ENCODE results near the gene SRSF9. TPM values are rescaled to one million over a fixed set of nuclear protein-coding genes. Genes with fewer than 3 reads are reported as not detected.

SRSF9 gene
- total RNA-seq, 1 donor from 2014 or later: 239 TPM

DNA sequence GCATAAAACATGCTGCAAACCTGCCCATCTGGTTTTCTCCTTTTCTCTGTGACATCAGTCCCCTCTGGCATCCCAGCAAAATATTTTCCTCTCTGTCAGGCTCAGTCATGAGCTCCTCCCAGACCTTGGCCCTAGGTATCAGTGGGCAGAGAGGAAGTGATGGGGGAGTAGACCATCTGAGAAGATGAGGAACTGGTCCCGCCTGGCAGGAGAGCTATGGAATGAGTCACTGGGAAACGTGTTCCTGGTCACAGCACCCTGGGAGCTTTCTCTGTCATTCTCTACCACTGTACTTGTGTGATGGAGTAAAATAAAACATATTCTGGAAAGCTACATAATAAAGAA lies 5.0 kb upstream of the SRSF9 start:
- Mint-ChIP-seq H3K4me3 (no peak overlapping the region), H3K27ac (no peak overlapping the region), H3K27me3 (ENCODE audit: insufficient read depth) (peaks cover 5% of the 10 kb centered on the region), H3K9me3 (no peaks in the 10 kb centered on the region), H3K4me1 (ENCODE audit: low read depth) (peaks cover 29% of the 10 kb centered on the region), H3K36me3 (ENCODE audit: low read depth) (peaks cover 4% of the 10 kb centered on the region)
- intact Hi-C loops (cut with micrococcal nuclease): no loop called here
- DNase-seq (ENCODE audit: low spot score): no peak

DNA sequence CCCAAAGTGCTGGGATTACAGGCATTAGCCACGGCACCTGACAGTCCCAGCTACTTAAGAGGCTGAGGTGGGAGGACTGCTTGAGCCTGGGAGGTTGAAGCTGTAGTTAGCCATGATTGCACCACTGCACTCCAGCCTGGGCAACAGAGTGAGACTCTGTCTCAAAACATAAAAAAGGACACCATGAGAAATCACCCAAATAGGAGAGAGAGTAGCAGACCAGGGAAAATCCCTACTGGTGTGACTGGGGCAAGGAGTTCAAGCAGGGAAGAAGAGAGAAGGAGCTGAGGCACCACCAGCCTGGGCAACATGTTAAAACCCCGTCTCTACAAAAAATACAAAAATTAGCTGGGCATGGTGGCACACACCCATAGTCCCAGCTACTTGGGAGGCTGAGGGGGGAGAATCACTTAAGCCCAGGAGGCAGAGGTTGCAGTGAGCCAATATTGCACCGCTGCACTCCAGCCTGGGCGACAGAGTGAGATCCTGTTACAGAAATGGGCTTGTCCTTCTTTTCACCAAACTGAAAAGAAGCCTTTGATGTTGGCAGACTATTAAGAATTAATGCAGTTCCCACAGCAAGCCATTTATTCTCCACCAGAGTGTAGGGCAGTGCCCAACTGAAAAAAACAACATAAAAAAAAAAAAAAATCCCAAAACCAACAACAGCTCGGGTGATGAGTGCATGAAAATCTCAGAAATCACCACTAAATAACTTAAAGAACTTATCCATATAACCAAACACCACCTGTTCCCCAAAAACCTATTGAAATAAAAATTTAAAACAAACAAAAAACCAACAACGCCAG lies 4.5 kb upstream of the SRSF9 start:
- Mint-ChIP-seq H3K36me3 (ENCODE audit: low read depth) (peaks cover 4% of the 10 kb centered on the region), H3K4me3 (no peak overlapping the region), H3K9me3 (no peaks in the 10 kb centered on the region), H3K4me1 (ENCODE audit: low read depth) (peaks cover 29% of the 10 kb centered on the region), H3K27me3 (ENCODE audit: insufficient read depth) (peaks cover 5% of the 10 kb centered on the region), H3K27ac (no peak overlapping the region)
- intact Hi-C loops (cut with micrococcal nuclease): no loop called here
- DNase-seq (ENCODE audit: low spot score): no peak

DNA sequence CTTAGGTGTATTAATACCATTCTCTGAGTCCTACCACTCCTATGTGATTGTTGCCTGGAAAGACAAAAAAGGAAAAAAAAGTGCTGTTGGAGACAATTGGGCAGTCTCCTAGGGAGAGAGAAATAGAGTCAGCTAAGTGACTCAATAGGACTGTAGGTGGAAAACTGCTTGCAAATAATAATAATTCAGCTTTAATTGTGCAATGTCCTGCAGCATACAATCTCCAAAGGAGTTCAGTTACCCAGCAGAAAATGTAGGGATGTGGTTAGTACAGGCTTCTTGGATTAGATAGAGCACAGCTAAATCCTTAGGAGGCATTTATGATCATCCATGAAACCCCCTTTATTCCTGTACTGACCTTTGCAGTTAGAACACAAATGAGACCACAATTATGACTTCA lies 3.0 kb upstream of the SRSF9 start:
- Mint-ChIP-seq H3K27me3 (ENCODE audit: insufficient read depth) (peaks cover 5% of the 10 kb centered on the region), H3K4me3 (no peak overlapping the region), H3K27ac (no peak overlapping the region), H3K36me3 (ENCODE audit: low read depth) (peaks cover 9% of the 10 kb centered on the region), H3K9me3 (no peaks in the 10 kb centered on the region), H3K4me1 (ENCODE audit: low read depth) (peaks cover 39% of the 10 kb centered on the region)
- intact Hi-C loops (cut with micrococcal nuclease): no loop called here
- DNase-seq (ENCODE audit: low spot score): no peak

DNA sequence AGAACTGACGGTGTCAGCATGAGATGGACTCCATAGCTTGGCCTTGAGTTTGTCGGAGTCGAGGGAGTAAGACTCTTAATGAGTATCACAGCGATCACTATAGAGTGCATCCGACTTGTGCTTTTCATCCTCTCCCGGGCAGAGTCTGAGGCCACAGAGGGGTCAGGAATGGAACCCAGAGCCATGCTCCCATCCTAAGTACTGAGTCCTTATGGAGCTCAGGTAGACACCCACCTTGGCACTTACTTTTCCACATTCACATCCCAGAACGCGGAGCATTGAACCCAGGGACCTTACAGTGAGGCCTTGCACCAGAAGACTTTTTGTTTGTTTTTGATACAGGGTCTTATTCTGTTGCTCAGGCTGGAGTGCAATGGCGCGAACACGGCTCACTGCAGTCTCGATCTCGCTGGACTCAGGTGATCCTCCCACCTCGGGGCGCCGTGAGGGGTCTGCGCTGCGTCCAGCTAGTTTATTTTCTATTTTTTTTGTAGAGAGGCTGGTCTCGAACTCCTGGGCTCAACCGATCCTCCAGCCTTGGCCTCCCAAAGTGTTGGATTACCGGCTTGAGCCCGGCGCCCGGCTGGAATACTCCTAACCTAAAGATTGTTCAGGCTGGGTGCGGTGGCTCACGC lies 719 bp upstream of the SRSF9 start:
- Mint-ChIP-seq H3K4me1 (ENCODE audit: low read depth) (peaks cover 55% of the 10 kb centered on the region), H3K36me3 (ENCODE audit: low read depth) (peaks cover 21% of the 10 kb centered on the region), H3K9me3 (no peaks in the 10 kb centered on the region), H3K27ac (peak overlapping the region; percentile 87), H3K4me3 (peak overlapping the region; percentile 95), H3K27me3 (ENCODE audit: insufficient read depth) (peaks cover 5% of the 10 kb centered on the region)
- peak; percentile 4 for DNase-seq (ENCODE audit: low spot score)
- intact Hi-C loops (cut with micrococcal nuclease): no loop called here

DNA sequence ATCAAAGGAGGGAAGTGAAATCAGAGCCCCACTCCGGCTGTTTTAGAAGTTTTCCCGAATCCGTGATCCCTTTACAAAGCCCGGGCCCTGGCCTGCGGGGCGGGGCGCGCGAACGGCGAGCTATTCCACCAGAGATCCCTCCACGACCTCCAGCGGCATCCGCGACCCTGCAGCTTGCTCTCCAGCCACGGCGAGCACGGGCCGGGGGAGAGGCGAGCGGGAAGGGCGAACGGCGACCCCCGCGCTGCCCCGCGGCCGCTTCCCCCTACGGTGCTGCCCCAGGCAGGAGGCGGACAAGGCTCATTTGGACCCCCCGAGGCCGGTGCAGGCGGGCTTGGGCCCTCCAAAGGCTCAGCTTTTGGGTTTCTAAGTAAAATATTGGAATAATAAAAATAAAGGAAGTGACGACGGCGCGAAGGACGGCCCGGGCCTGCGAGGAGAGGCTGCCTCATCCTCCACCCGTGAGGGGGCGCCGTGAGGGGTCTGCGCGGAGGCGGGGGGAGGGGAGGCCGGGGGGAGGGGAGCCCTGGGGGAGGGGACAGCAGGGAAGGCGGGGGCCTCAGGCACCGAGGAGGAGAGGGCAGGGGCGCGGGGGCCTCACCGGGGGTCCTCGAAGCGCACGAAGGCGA lies 613 bp downstream of the SRSF9 start:
- Mint-ChIP-seq H3K27ac (peak overlapping the region; percentile 77), H3K9me3 (no peaks in the 10 kb centered on the region)
- intact Hi-C loops (cut with micrococcal nuclease): loop anchor here (1.0 to 10.0 kb wide), 7 partner anchors 23 to 268 kb away; partner anchors contain the start of genes COQ5, COX6A1, GATC and RPLP0

DNA sequence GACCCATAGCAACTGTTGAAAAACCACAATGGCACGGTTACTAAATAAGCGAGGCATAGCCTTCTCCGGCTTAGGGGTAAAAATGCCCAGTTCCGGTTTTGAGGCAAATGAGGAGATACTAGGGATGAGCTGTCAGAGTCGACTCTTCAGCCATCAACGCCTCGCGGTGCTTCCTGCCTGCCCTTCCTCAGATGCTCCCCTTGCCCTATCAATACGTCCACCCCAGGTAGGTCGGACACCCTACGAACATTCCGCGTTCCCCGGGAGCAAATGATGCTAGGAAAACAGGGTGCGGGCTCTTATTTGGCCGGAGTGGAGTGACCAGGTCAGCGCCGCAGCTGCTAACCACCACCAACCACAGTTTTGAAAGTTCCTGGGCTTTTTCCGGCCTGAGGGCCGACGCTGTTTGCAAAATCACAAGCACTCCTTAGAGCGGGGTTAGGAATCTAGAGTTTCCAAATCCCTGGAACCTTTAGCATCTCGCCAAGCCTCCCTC lies 1.2 kb downstream of the SRSF9 start:
- H3K36me3 Mint-ChIP-seq (ENCODE audit: low read depth): peaks cover 39% of the 10 kb centered on the region
- H3K4me3 Mint-ChIP-seq: peak overlapping the region; percentile 95
- no peaks in the 10 kb centered on the region for H3K9me3 Mint-ChIP-seq
- intact Hi-C loops (cut with micrococcal nuclease): loop anchor here (1.0 to 10.0 kb wide), 5 partner anchors 22 to 268 kb away; partner anchors contain the start of genes COQ5, GATC, RPLP0 and TRIAP1
- H3K27me3 Mint-ChIP-seq (ENCODE audit: insufficient read depth): peaks cover 2% of the 10 kb centered on the region
- peak overlapping the region; percentile 77 for H3K27ac Mint-ChIP-seq
- peaks cover 49% of the 10 kb centered on the region for H3K4me1 Mint-ChIP-seq (ENCODE audit: low read depth)
- DNase-seq (ENCODE audit: low spot score): peak; percentile 3

More for the DNA sequence above, 613 bp downstream of the SRSF9 start:
- peaks cover 34% of the 10 kb centered on the region for H3K36me3 Mint-ChIP-seq (ENCODE audit: low read depth)
- H3K4me3 Mint-ChIP-seq: peak overlapping the region; percentile 95
- H3K27me3 Mint-ChIP-seq (ENCODE audit: insufficient read depth): peaks cover 2% of the 10 kb centered on the region
- peaks cover 49% of the 10 kb centered on the region for H3K4me1 Mint-ChIP-seq (ENCODE audit: low read depth)
- DNase-seq (ENCODE audit: low spot score): peak; percentile 8

DNA sequence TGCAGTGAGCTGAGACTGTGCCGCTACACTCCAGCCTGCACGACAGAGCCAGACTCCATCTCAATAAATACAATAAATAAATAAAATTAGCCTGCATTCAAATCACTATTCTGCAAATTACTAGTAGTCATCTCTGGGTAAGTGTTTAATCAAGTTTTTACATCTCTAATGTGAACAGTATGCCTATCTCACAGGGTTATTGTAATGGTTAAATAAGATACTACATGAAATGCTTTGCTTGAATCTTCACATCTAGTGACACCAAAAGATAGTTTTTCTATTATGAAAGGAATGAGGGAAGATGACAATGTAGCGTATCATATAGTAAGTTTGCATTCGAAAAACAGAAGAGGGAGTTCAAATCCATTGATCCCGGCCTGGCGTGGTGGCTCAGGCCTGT lies 2.1 kb downstream of the SRSF9 start:
- H3K4me3 Mint-ChIP-seq: peak overlapping the region; percentile 95
- H3K27ac Mint-ChIP-seq: no peak overlapping the region
- intact Hi-C loops (cut with micrococcal nuclease): loop anchor here (10.0 kb wide), 1 partner anchor 243 kb away; no protein-coding TSS in a partner anchor
- H3K36me3 Mint-ChIP-seq (ENCODE audit: low read depth): peaks cover 45% of the 10 kb centered on the region
- no peaks in the 10 kb centered on the region for H3K9me3 Mint-ChIP-seq
- no peak for DNase-seq (ENCODE audit: low spot score)
- peaks cover 48% of the 10 kb centered on the region for H3K4me1 Mint-ChIP-seq (ENCODE audit: low read depth)
- peaks cover 2% of the 10 kb centered on the region for H3K27me3 Mint-ChIP-seq (ENCODE audit: insufficient read depth)

DNA sequence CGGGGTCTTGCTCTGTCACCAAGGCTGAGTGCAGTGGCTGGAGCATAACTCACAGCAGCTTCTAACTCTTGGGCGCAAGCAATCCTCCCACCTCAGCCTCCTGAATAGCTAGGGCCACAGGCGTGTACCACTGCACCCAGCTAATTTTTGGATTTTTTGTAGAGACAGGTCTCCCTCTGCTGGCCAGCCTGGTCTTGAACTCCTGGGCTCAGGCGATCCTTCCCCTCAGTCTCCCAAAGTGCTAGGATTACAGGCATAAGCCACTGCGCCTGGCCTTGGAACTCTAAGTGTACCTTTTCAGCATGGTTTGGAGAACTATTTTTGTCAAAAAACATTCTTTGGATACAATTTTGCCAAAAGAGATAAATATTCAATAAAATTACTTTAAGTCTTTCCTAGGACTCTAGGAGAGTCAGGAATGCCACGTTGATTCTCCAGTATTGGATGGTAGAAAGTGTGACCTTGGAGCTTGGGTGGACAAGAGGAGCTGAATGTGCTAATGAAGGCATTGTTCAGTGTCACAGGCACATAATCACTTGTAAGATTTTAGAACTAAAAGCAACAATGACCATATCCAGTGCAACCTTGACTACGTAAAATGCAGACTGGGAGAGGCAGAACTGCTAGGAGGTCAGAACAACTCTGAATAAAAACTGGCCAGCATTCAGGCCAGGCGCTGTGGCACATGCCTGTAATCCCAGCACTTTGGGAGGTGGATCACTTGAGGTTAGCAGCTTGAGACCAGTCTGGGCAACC lies 2.8 kb downstream of the SRSF9 start:
- peaks cover 41% of the 10 kb centered on the region for H3K4me1 Mint-ChIP-seq (ENCODE audit: low read depth)
- H3K36me3 Mint-ChIP-seq (ENCODE audit: low read depth): peaks cover 50% of the 10 kb centered on the region
- H3K9me3 Mint-ChIP-seq: no peaks in the 10 kb centered on the region
- no peaks in the 10 kb centered on the region for H3K27me3 Mint-ChIP-seq (ENCODE audit: insufficient read depth)
- H3K27ac Mint-ChIP-seq: no peak overlapping the region
- peak overlapping the region; percentile 26 for H3K4me3 Mint-ChIP-seq
- intact Hi-C loops (cut with micrococcal nuclease): loop anchor here (1.0 to 10.0 kb wide), 2 partner anchors 110 to 242 kb away; no protein-coding TSS in a partner anchor
- DNase-seq (ENCODE audit: low spot score): peak; percentile 11

DNA sequence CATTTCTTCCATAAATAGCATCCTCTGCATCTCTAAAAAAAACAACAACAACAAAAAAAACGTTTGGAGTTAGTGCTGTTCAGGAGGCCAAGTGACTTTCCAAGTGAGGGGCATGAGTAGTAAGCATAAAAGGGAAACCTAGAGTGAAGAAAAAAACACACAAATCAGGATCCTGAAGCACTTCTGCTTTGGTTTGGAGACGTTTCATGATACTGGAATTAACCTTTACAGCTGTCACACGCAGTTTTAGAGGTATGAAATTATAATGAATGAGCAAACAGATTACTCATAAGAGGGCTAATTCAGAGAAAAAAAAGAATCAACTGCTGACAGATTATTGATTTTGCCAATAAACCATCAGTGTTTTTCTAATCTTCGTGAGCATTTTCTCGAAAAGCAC lies 3.8 kb downstream of the SRSF9 start:
- peaks cover 35% of the 10 kb centered on the region for H3K4me1 Mint-ChIP-seq (ENCODE audit: low read depth)
- no peaks in the 10 kb centered on the region for H3K9me3 Mint-ChIP-seq
- peak overlapping the region; percentile 40 for H3K27ac Mint-ChIP-seq
- intact Hi-C loops (cut with micrococcal nuclease): loop anchor here (1.0 to 10.0 kb wide), 2 partner anchors 109 to 241 kb away; no protein-coding TSS in a partner anchor
- peaks cover 54% of the 10 kb centered on the region for H3K36me3 Mint-ChIP-seq (ENCODE audit: low read depth)
- no peak for DNase-seq (ENCODE audit: low spot score)
- H3K27me3 Mint-ChIP-seq (ENCODE audit: insufficient read depth): no peaks in the 10 kb centered on the region
- no peak overlapping the region for H3K4me3 Mint-ChIP-seq

DNA sequence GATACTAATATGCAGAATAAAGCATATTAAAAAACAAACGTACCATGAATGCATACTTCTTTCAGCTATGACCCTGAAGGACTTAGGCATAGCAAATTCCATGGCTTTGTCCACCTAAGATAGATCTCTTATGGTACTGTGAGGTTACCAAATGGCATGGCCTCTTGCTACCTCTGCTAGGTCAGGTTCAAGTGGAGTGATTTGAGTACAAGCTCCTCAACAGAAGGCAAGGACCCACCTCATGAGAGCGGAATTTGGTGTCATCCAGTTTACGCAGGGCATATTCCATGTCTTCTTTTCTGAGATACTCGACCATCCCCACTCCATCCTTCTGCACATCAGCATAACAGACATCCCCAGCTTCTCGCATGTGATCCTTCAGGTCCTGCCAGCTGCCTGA lies 5.8 kb downstream of the SRSF9 start:
- H3K4me3 Mint-ChIP-seq: no peak overlapping the region
- H3K4me1 Mint-ChIP-seq (ENCODE audit: low read depth): peaks cover 27% of the 10 kb centered on the region
- intact Hi-C loops (cut with micrococcal nuclease): loop anchor here (10.0 kb wide), 1 partner anchor 239 kb away; no protein-coding TSS in a partner anchor
- no peak for DNase-seq (ENCODE audit: low spot score)
- H3K27ac Mint-ChIP-seq: no peak overlapping the region
- H3K36me3 Mint-ChIP-seq (ENCODE audit: low read depth): peaks cover 67% of the 10 kb centered on the region
- H3K9me3 Mint-ChIP-seq: no peaks in the 10 kb centered on the region
- H3K27me3 Mint-ChIP-seq (ENCODE audit: insufficient read depth): no peaks in the 10 kb centered on the region

DNA sequence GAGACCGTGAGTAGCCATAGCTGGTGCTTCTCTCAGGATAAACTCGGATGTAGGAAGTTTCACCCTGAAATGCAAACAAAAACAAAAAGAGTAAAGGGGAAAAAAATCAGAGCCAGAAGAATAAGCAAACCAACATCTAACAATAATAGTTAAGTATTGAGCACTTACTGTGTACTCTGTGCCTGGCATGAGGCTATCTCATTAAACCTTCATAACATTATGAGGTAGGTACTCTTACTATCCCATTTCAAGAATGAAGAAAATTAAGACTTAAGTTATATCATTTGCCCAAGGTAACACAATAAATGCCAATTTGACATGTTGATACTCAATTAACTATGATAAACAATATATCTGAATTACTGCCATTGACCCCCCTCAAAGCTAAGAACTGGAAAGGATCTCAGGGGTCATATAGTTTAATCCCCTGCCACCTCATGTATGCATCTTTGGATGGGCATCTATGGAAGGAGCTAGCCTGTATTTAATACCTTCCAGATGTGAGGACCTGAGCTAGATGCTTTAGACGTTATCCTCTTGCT lies 7.4 kb downstream of the SRSF9 start:
- H3K27me3 Mint-ChIP-seq (ENCODE audit: insufficient read depth): no peaks in the 10 kb centered on the region
- intact Hi-C loops (cut with micrococcal nuclease): loop anchor here (10.0 kb wide), 1 partner anchor 237 kb away; no protein-coding TSS in a partner anchor
- no peak overlapping the region for H3K27ac Mint-ChIP-seq
- peaks cover 14% of the 10 kb centered on the region for H3K4me1 Mint-ChIP-seq (ENCODE audit: low read depth)
- no peak overlapping the region for H3K4me3 Mint-ChIP-seq
- no peaks in the 10 kb centered on the region for H3K9me3 Mint-ChIP-seq
- H3K36me3 Mint-ChIP-seq (ENCODE audit: low read depth): peaks cover 64% of the 10 kb centered on the region
- DNase-seq (ENCODE audit: low spot score): no peak

DNA sequence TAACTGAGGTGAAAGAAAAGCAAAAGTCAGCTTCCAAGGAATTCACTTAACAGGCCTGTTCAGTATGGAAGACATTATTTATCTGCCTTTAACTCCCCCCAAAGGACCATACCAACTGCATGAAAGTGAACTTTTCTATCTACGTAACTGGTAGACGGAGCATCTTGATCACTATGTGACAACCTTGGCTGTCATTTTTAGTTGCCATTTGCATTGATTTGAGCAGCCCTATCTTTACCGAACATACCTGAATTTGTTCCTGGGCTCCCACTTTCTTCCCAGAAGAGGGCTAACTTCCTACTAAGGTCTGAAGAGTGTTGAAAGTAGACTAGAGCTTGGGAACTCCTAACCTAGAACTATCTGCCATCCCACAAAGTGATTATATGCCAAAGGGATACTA lies 9.4 kb downstream of the SRSF9 start:
- Mint-ChIP-seq H3K4me3 (no peak overlapping the region), H3K27me3 (ENCODE audit: insufficient read depth) (no peaks in the 10 kb centered on the region), H3K27ac (peak overlapping the region; percentile 31), H3K9me3 (no peaks in the 10 kb centered on the region), H3K4me1 (ENCODE audit: low read depth) (peaks cover 8% of the 10 kb centered on the region), H3K36me3 (ENCODE audit: low read depth) (peaks cover 69% of the 10 kb centered on the region)
- intact Hi-C loops (cut with micrococcal nuclease): loop anchor here (10.0 kb wide), 1 partner anchor 235 kb away; no protein-coding TSS in a partner anchor
- no peak for DNase-seq (ENCODE audit: low spot score)

All from activated T-helper 1 cell treated with anti-CD3 and anti-CD28 coated beads, Interleukin-12 subunit alpha, Interleukin-12 subunit beta, Interleukin-2, Interleukin-4 antibody, amounts not matched to agents 30 ng/mL and 10 ng/mL and 1 ng/mL, durations not matched to agents 14 hours and 24 hours and 36 hours (primary cell).